IPS-15b (cell line): Measurements from ENCODE around the gene GMIP.

Experiments used
- H3K27me3 ChIP-seq: one replicate; pipeline ENCODE4 v1.6.1; 2013; ENCODE audit warnings: low read length; ENCODE audit not compliant: control insufficient read depth, insufficient read depth
- H3K36me3 ChIP-seq: one replicate; pipeline ENCODE4 v1.6.1; 2013; ENCODE audit warnings: low read length; ENCODE audit not compliant: control insufficient read depth, insufficient read depth
- H3K4me1 ChIP-seq: one replicate; pipeline ENCODE4 v1.6.1; 2013; ENCODE audit warnings: mild to moderate bottlenecking, low read length; ENCODE audit not compliant: control insufficient read depth, insufficient read depth
- H3K4me3 ChIP-seq: one replicate; pipeline ENCODE4 v1.5.1; 2013; ENCODE audit warnings: low read depth, low read length
- H3K9ac ChIP-seq: one replicate; pipeline ENCODE4 v1.6.1; 2013; ENCODE audit warnings: low read depth, mild to moderate bottlenecking, low read length
- H3K9me3 ChIP-seq: one replicate; pipeline ENCODE4 v1.6.1; 2013; ENCODE audit warnings: mild to moderate bottlenecking, low read length; ENCODE audit not compliant: control insufficient read depth, insufficient read depth

The GMIP gene

DNA sequence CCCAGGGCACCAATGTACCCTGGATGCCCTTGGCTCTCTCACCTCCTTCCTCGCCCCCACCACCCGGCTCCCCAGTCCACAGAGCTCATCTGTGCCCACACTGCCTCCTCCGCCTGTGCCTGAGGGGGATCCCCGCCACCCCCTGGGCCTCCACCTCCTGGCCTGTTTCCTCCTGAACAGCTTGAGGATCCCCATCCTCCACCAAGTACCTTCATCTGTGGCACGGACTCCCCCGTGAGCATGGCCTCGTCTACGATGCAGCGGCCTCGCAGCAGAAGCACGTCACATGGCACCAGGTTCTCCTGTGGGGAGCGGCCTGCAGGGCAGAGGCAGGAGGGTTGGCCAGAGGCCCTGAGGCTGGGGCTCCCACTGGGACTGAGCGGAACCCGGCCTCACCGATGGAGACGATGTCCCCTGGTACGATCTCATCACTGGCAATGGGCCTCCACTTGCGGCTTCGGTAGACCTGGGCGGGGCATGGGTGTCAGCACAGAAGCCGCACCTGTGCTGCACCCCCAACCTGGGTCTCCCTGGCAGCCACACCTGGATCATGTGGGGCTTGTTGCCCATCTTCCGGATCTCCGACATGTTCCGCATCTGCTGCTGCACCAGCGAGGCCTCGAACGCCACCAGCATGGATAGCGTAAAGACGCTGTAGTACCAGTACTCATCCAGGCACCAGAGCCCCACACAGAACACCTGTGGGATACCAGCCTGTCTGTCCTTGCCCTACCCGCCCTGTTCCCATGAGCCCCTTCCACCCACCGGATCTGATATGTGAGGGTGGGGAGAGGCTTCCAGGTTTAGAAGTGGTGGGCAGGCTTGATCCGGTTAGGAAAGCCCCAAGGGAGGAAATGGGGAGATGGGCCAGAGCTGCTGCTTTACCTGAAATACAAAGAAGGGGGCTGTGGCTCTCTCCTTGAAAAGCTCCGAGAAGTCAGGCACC, 13.3 kb upstream of the GMIP start:
- Histone ChIP-seq H3K9me3 (no peaks in the 10 kb centered on the region), H3K36me3 (peaks cover 78% of the 10 kb centered on the region), H3K4me1 (peaks cover 1% of the 10 kb centered on the region), H3K27me3 (no peaks in the 10 kb centered on the region), H3K4me3 (no peak overlapping the region), H3K9ac (no peak overlapping the region)

- H3K9me3 ChIP-seq = no peaks in the 10 kb centered on the region
- no peak overlapping the region for H3K4me3 ChIP-seq
- no peak overlapping the region for H3K9ac ChIP-seq
- no peaks in the 10 kb centered on the region for H3K4me1 ChIP-seq
- H3K36me3 ChIP-seq = peaks cover 88% of the 10 kb centered on the region
- H3K27me3 ChIP-seq = no peaks in the 10 kb centered on the region
Measured at GRCh38 chr19:19655641-19656343, 12.3 kb upstream of the GMIP start.

DNA sequence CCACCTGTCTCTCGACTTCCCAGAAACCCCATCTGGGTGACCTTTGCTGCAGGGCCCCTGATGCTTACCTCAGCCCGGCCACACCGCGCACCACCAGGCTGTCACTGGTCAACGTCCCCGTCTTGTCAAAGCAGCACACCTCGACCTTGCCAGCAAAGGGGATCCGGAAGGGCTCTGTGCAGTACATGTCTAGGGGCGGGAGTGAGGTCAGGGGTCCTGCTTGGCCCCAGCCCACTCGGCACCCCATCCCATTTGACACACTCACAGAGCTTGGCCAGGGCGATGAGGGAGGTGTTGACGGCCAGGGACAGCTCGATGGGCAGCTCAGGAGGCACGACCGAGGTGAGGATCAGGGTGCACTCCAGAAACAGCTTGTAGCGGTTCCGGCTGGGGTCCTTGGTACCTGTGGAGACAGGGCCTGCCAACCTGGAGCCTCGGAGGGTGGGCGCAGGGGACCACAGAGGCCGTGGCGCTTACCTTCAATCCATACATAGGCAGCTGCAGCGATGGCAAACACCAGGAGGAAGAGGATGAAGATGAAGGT, 11.7 kb upstream of the GMIP start:
- no peaks in the 10 kb centered on the region for H3K9me3 ChIP-seq

GRCh38 chr19:19654441-19654840, 11.0 kb upstream of the GMIP start:
- H3K9me3 ChIP-seq = no peaks in the 10 kb centered on the region
- H3K4me3 ChIP-seq = no peak overlapping the region
- peaks cover 93% of the 10 kb centered on the region for H3K36me3 ChIP-seq
- no peak overlapping the region for H3K9ac ChIP-seq
- H3K4me1 ChIP-seq = no peaks in the 10 kb centered on the region
- no peaks in the 10 kb centered on the region for H3K27me3 ChIP-seq

More for the DNA sequence above, 11.7 kb upstream of the GMIP start:
- H3K27me3 ChIP-seq = no peaks in the 10 kb centered on the region
- no peak overlapping the region for H3K9ac ChIP-seq
- H3K4me1 ChIP-seq = no peaks in the 10 kb centered on the region
- H3K36me3 ChIP-seq = peaks cover 93% of the 10 kb centered on the region
- no peak overlapping the region for H3K4me3 ChIP-seq

DNA sequence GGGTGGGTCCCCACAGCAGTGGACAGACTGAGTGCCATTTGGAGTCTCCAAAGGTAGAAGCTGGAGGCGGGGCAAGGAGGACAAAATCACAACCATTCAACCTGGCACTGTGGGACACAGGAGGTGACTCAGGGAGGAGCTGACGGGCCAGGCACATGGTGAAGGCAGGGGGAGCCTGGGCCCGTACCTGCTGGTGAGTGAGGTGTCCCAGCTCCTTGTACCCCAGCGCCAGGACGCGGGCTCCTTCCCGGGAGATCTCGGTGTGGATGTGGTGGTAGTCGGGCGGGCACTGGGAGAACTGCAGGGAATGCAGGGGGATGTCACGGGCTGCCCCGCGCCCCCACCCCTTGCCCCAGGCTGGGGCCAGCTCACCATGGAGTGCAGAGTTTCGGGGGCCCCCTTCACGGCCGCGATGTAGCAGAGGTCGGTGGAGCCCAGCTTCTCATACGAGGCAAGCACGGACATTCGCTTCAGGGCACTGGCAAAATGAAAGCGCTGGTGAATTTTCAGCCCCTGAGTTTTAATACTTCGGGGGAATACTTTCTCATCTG, 10.2 kb upstream of the GMIP start:
- Histone ChIP-seq H3K4me1 (no peaks in the 10 kb centered on the region), H3K9ac (no peak overlapping the region), H3K4me3 (no peak overlapping the region), H3K36me3 (peaks cover 94% of the 10 kb centered on the region), H3K27me3 (no peaks in the 10 kb centered on the region), H3K9me3 (no peaks in the 10 kb centered on the region)

DNA sequence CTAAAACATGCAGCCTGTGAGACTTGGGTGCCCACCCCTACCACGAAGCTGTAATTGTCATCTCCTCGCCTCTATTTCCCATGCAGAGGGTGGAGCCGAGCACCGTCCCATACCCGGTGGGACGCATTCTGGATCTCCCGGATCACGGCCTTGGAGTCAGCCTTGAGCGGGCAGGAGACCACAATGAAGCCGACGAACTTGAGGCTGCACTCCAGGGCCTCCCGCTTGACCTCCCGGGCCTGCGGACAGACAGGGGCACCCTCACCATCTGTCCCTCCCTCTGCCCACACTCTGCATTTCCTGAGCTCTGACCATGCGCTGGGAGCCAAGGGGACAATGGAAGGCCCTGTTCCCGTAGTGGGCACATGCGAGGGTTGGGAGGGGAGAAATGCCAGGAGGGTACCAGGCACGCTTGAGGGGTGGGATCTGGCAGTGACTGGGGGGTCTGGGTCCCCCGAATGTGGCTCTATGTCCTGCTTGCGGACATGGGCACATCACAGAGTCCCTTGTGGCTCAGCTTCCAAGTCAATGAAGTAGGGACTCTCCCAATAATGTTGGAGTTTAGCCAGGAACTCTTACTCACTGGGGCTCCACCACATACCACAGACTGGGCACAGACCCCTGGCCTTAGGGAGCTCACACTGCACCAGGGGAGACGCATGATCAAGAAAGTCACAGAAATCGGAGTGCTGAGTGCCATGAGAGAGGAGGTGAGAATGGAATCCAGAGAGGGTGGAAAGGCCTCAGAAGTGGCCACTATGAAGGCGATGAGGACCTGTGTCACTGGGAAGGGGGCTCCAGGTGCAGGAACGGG, 9.2 kb upstream of the GMIP start:
- Histone ChIP-seq H3K4me1 (no peaks in the 10 kb centered on the region), H3K36me3 (peaks cover 87% of the 10 kb centered on the region), H3K9ac (no peak overlapping the region)

GRCh38 chr19:19651076-19651475, 7.6 kb upstream of the GMIP start:
- Histone ChIP-seq H3K9ac (no peak overlapping the region), H3K9me3 (no peaks in the 10 kb centered on the region), H3K36me3 (peaks cover 85% of the 10 kb centered on the region), H3K4me1 (no peaks in the 10 kb centered on the region), H3K4me3 (no peak overlapping the region), H3K27me3 (no peaks in the 10 kb centered on the region)

More for the DNA sequence above, 9.2 kb upstream of the GMIP start:
- no peak overlapping the region for H3K4me3 ChIP-seq
- H3K27me3 ChIP-seq = no peaks in the 10 kb centered on the region
- no peaks in the 10 kb centered on the region for H3K9me3 ChIP-seq

GRCh38 chr19:19650331-19650730, 6.9 kb upstream of the GMIP start:
- Histone ChIP-seq H3K4me1 (no peaks in the 10 kb centered on the region), H3K27me3 (no peaks in the 10 kb centered on the region), H3K9ac (no peak overlapping the region), H3K9me3 (no peaks in the 10 kb centered on the region), H3K4me3 (no peak overlapping the region), H3K36me3 (peaks cover 85% of the 10 kb centered on the region)

DNA sequence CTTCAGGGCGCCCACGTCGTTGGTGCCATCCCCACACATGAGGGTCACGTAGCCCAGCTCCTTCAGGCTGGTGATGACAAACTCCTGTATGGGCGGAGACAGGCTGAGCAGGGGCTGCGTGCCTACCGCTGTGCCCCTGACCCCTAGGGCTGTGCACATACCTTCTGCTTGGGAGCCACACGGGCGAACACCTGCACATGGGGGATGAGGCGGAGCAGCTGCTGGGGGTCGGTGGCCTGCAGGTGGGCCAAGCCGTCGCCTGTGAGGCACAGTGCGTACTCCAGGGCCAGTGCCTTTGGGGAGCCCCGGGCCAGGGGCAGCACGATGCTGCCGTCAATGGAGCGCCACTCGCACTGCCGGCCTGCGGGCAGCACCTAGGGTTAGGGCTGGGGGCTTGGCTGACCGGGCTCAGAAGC, 6.1 kb upstream of the GMIP start:
- Histone ChIP-seq H3K4me3 (no peak overlapping the region), H3K27me3 (no peaks in the 10 kb centered on the region), H3K9me3 (no peaks in the 10 kb centered on the region), H3K36me3 (peaks cover 85% of the 10 kb centered on the region), H3K9ac (no peak overlapping the region), H3K4me1 (no peaks in the 10 kb centered on the region)

DNA sequence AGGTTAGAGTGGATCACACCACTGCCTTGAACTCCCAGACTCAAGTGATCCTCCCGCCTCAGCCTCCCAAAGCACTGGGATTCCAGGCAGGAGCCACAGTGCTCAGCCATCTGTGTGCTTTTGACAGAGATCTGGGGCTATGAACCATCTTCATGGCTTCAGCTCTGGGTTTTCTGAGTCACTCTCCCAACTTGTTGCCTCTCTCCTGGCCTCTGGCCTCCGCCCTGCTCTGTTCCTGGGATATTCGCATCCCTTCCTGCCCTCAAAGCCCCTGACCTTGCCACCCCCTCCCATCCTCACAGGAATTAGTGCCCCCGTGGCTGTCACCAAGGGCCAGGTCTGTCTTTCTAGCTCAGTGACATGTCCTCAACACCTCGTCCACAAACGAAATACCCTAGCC, 5.7 kb upstream of the GMIP start:
- Histone ChIP-seq H3K9ac (no peak overlapping the region), H3K36me3 (peaks cover 81% of the 10 kb centered on the region), H3K4me1 (no peaks in the 10 kb centered on the region)

More for the DNA sequence above, 5.7 kb upstream of the GMIP start:
- no peaks in the 10 kb centered on the region for H3K27me3 ChIP-seq
- no peak overlapping the region for H3K4me3 ChIP-seq
- H3K9me3 ChIP-seq = no peaks in the 10 kb centered on the region
